ENCODE data around the gene LRRC15. TPM values are rescaled to one million over a fixed set of nuclear protein-coding genes. Genes with fewer than 3 reads are reported as not detected.

Gene LRRC15
- total and polyA plus RNA-seq, 2 donors (not counting 3 experiments of a cell fraction or from before 2014, with no cell fraction given): not detected

DNA sequence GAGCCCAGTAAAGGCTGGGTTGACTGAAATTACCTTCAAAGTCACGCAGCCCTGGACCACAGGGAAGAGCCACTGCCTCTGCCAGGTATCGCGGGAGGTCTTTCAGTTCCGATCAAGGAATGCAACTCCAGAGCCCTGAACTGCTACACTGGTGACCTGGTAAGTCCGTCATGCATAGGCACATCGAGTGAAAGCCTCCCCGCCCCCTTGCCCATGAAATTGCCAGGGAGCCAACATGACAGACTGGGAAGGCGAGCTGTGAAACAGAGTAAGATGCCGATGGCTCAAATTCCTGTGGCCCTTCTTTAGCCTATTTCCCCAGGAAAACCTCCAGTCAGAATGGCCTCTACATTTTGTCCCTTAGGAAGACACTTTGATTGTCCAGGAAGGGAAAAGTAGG is 31.8 kb upstream of the LRRC15 start:
- TF ChIP-seq POLR2AphosphoS5 (IDR thresholded peaks at IDR 0.05; ENCODE audit: insufficient read depth, low read depth, low read length) (no peak), GATA2 (IDR thresholded peaks at IDR 0.05; ENCODE audit: insufficient read depth, insufficient read length, low read depth, low read length) (no peak), POLR2A (IDR thresholded peaks at IDR 0.05; ENCODE audit: low read depth, low read length) (no peak), JUN (IDR thresholded peaks at IDR 0.05; ENCODE audit: borderline replicate concordance, insufficient read depth, insufficient read length, low read depth) (no peak), MYC (IDR thresholded peaks at IDR 0.05; ENCODE audit: low read depth, low read length) (no peak), FOS (IDR thresholded peaks at IDR 0.05; ENCODE audit: borderline replicate concordance, insufficient read depth, low read length) (no peak), EZH2 (IDR thresholded peaks at IDR 0.05; ENCODE audit: borderline replicate concordance, low read depth, low read length, severe bottlenecking) (no peak)
- TF ChIP-seq, protein P1, sequence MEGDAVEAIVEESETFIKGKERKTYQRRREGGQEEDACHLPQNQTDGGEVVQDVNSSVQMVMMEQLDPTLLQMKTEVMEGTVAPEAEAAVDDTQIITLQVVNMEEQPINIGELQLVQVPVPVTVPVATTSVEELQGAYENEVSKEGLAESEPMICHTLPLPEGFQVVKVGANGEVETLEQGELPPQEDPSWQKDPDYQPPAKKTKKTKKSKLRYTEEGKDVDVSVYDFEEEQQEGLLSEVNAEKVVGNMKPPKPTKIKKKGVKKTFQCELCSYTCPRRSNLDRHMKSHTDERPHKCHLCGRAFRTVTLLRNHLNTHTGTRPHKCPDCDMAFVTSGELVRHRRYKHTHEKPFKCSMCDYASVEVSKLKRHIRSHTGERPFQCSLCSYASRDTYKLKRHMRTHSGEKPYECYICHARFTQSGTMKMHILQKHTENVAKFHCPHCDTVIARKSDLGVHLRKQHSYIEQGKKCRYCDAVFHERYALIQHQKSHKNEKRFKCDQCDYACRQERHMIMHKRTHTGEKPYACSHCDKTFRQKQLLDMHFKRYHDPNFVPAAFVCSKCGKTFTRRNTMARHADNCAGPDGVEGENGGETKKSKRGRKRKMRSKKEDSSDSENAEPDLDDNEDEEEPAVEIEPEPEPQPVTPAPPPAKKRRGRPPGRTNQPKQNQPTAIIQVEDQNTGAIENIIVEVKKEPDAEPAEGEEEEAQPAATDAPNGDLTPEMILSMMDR (IDR thresholded peaks at IDR 0.05; ENCODE audit: extremely low read depth in 1 of 2, insufficient read depth in 1 of 2, low read depth in 1 of 2, low read length in 2 of 2): no peak
- TF ChIP-seq, protein P2, sequence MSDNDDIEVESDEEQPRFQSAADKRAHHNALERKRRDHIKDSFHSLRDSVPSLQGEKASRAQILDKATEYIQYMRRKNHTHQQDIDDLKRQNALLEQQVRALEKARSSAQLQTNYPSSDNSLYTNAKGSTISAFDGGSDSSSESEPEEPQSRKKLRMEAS (IDR thresholded peaks at IDR 0.05; ENCODE audit: insufficient read depth, insufficient read length): no peak
- ChIA-PET CTCF (interaction anchor here (1.1 to 5.6 kb wide), 4 partner anchors 13 to 68 kb away, joined by 3 to 72 read pairs (median 8); no protein-coding TSS in a partner anchor), POLR2A (interaction anchor here (0.5 kb wide), 1 partner anchor 161 kb away, joined by 3 read pairs; no protein-coding TSS in a partner anchor)
- DNase-seq (ENCODE audit: low read depth, low spot score): no peak
- Histone ChIP-seq H3K27ac (ENCODE audit: insufficient read depth, low read depth, low read length) (no peak overlapping the region), H3K4me1 (ENCODE audit: control insufficient read depth, extremely low read depth, insufficient read depth, low read length) (peaks cover 6% of the 10 kb centered on the region), H3K36me3 (ENCODE audit: control insufficient read depth in 2 of 2, extremely low read depth in 1 of 2, insufficient read depth in 2 of 2, low read length in 2 of 2) (no peaks in the 10 kb centered on the region), H3K9ac (replicated peaks; ENCODE audit: extremely low read depth, insufficient read depth, low read length) (no peak overlapping the region), H3K9me3 (replicated peaks; ENCODE audit: control insufficient read depth, insufficient read depth, low read length) (no peaks in the 10 kb centered on the region), H3K9me1 (replicated peaks; ENCODE audit: control insufficient read depth, extremely low read depth, insufficient read depth, low read length) (no peaks in the 10 kb centered on the region), H4K20me1 (replicated peaks; ENCODE audit: control insufficient read depth, extremely low read depth, insufficient read depth, low read length) (no peaks in the 10 kb centered on the region), H3K79me2 (ENCODE audit: control insufficient read depth, insufficient read depth, low read length) (no peaks in the 10 kb centered on the region), H3K4me2 (ENCODE audit: insufficient read depth, low read length) (no peak overlapping the region), H2AFZ (ENCODE audit: low read depth, low read length) (no peak overlapping the region), H3K4me3 (replicated peaks in 1 of 3; ENCODE audit: insufficient read depth in 1 of 3, low read depth in 1 of 3, low read length in 3 of 3) (no peak overlapping the region), H3K27me3 (ENCODE audit: control insufficient read depth in 2 of 2, insufficient read depth in 2 of 2, low read length in 2 of 2) (peaks cover 17 to 30% of the 10 kb centered on the region in 2 experiments)
- dilution Hi-C loops (cut with MboI; ENCODE audit: extremely low pct_ligation_motif_present, low sequenced_read_pairs) (no loop called here), intact Hi-C loops (cut with micrococcal nuclease) (loop anchor here (5.0 kb wide), 2 partner anchors 191 to 619 kb away; no protein-coding TSS in a partner anchor)
- no peak for FAIRE-seq
- no TSS peak for BruUV-seq (replicated peaks)
